ENCODE results near the gene MAFG. TPM values are rescaled to one million over a fixed set of nuclear protein-coding genes. Genes with fewer than 3 reads are reported as not detected.

Gene MAFG
- total RNA-seq, 1 donor from 2014 or later = 8.1 TPM

GRCh38 chr17:81960130-81960958, 32.8 kb upstream of the MAFG start:
- Histone ChIP-seq H3K36me3 (no peaks in the 10 kb centered on the region), H4K20me1 (ENCODE audit: low read depth) (peaks cover 11% of the 10 kb centered on the region), H3K4me1 (peaks cover 8% of the 10 kb centered on the region), H3F3A (ENCODE audit: low read depth) (peaks cover 19% of the 10 kb centered on the region), H2AFZ (replicated peaks) (no peak overlapping the region), H3K4me3 (peak overlapping the region; percentile 38), H3K9ac (no peak overlapping the region), H3K27me3 (peaks cover 95% of the 10 kb centered on the region), H3K4me2 (peak overlapping the region; percentile 72), H3K79me2 (ENCODE audit: low read depth) (no peaks in the 10 kb centered on the region), H3K9me3 (ENCODE audit: low read depth) (no peaks in the 10 kb centered on the region), H3K27ac (no peak overlapping the region)
- Mint-ChIP-seq H3K4me3 (no peak overlapping the region), H3K36me3 (peaks cover 3% of the 10 kb centered on the region), H3K27ac (no peak overlapping the region), H3K4me1 (peaks cover 38% of the 10 kb centered on the region), H3K27me3 (ENCODE audit: insufficient read depth, low read depth) (peaks cover 33% of the 10 kb centered on the region), H3K9me3 (no peaks in the 10 kb centered on the region)
- peak; percentile 100 for TF ChIP-seq EZH2 (IDR thresholded peaks at IDR 0.05)
- no peak for TF ChIP-seq CTCF (IDR thresholded peaks at IDR 0.05)
- peak; percentile 100 for TF ChIP-seq EZH2phosphoT487 (IDR thresholded peaks at IDR 0.05)
- DNase-seq (ENCODE audit: low spot score) = peak; percentile 51

GRCh38 chr17:81959362-81960129, 32.0 kb upstream of the MAFG start:
- Histone ChIP-seq H3K4me3 (peak overlapping the region; percentile 38), H3K79me2 (ENCODE audit: low read depth) (no peaks in the 10 kb centered on the region), H3K27ac (no peak overlapping the region), H3K36me3 (no peaks in the 10 kb centered on the region), H3K9me3 (ENCODE audit: low read depth) (no peaks in the 10 kb centered on the region), H4K20me1 (ENCODE audit: low read depth) (peaks cover 11% of the 10 kb centered on the region), H3F3A (ENCODE audit: low read depth) (peaks cover 17% of the 10 kb centered on the region), H3K4me2 (peak overlapping the region; percentile 72), H2AFZ (replicated peaks) (no peak overlapping the region), H3K27me3 (peaks cover 87% of the 10 kb centered on the region), H3K4me1 (peaks cover 8% of the 10 kb centered on the region), H3K9ac (no peak overlapping the region)
- peak; percentile 68 for TF ChIP-seq CTCF (IDR thresholded peaks at IDR 0.05)
- no peak for TF ChIP-seq EZH2phosphoT487 (IDR thresholded peaks at IDR 0.05)
- peaks cover 32% of the 10 kb centered on the region for H3K27me3 Mint-ChIP-seq (ENCODE audit: insufficient read depth, low read depth)
- H3K4me3 Mint-ChIP-seq = peak overlapping the region; percentile 76
- no peaks in the 10 kb centered on the region for H3K9me3 Mint-ChIP-seq
- DNase-seq (ENCODE audit: low spot score) = peak; percentile 76
- H3K4me1 Mint-ChIP-seq = peaks cover 30% of the 10 kb centered on the region
- H3K36me3 Mint-ChIP-seq = peaks cover 3% of the 10 kb centered on the region
- no peak overlapping the region for H3K27ac Mint-ChIP-seq

GRCh38 chr17:81958633-81959342, 31.3 kb upstream of the MAFG start:
- H3K79me2 ChIP-seq (ENCODE audit: low read depth) = no peaks in the 10 kb centered on the region
- H4K20me1 ChIP-seq (ENCODE audit: low read depth) = peaks cover 11% of the 10 kb centered on the region
- H3K9me3 ChIP-seq (ENCODE audit: low read depth) = no peaks in the 10 kb centered on the region
- H3K27ac ChIP-seq = no peak overlapping the region
- H3K27ac Mint-ChIP-seq = no peak overlapping the region
- H3K27me3 Mint-ChIP-seq (ENCODE audit: insufficient read depth, low read depth) = peaks cover 28% of the 10 kb centered on the region
- H3K4me1 Mint-ChIP-seq = peaks cover 23% of the 10 kb centered on the region
- DNase-seq (ENCODE audit: low spot score) = no peak
- peaks cover 8% of the 10 kb centered on the region for H3K4me1 ChIP-seq
- peak overlapping the region; percentile 38 for H3K4me3 ChIP-seq
- peaks cover 3% of the 10 kb centered on the region for H3K36me3 Mint-ChIP-seq
- no peak overlapping the region for H2AFZ ChIP-seq (replicated peaks)
- no peak overlapping the region for H3K9ac ChIP-seq
- no peaks in the 10 kb centered on the region for H3K36me3 ChIP-seq
- H3K27me3 ChIP-seq = peaks cover 80% of the 10 kb centered on the region
- peak overlapping the region; percentile 72 for H3K4me2 ChIP-seq
- TF ChIP-seq EZH2 (IDR thresholded peaks at IDR 0.05) = no peak
- TF ChIP-seq CTCF (IDR thresholded peaks at IDR 0.05) = no peak
- no peak for TF ChIP-seq EZH2phosphoT487 (IDR thresholded peaks at IDR 0.05)
- H3K4me3 Mint-ChIP-seq = peak overlapping the region; percentile 76
- H3F3A ChIP-seq (ENCODE audit: low read depth) = peaks cover 16% of the 10 kb centered on the region
- no peaks in the 10 kb centered on the region for H3K9me3 Mint-ChIP-seq
